Hepatocyte (in vitro differentiated cells): ENCODE measurements around the gene SFXN5.

Source experiments
- CTCF ChIP-seq: fragments of 200-600 bp; sonication (generic); IDR thresholded peaks from 2 replicates; pipeline ENCODE4 v1.5.1; 2016; ENCODE audit warnings: antibody characterized with exemption, mild to moderate bottlenecking; ENCODE audit not compliant: poor library complexity
- EZH2 ChIP-seq: fragments of 200-600 bp; sonication (generic); IDR thresholded peaks from 2 replicates; pipeline ENCODE4 v1.6.1; 2016; ENCODE audit warnings: antibody characterized with exemption, mild to moderate bottlenecking, borderline replicate concordance
- EZH2phosphoT487 ChIP-seq: fragments of 200-600 bp; sonication (generic); IDR thresholded peaks from one replicate; pipeline ENCODE4 v1.6.1; 2018; ENCODE audit warnings: antibody characterized with exemption, mild to moderate bottlenecking, low read depth, moderate library complexity; ENCODE audit not compliant: unreplicated experiment, severe bottlenecking

GRCh38 chr2:73092146-73092783 is 20.8 kb upstream of the SFXN5 start:
- TF ChIP-seq EZH2 (no peak), CTCF (no peak), EZH2phosphoT487 (no peak)
